Kidney epithelial cell (primary cell): ENCODE results near the gene SAMD8. TPM values are rescaled to one million over a fixed set of nuclear protein-coding genes. Genes with fewer than 3 reads are reported as not detected.

Source experiments
- DNase-seq: peaks from one replicate; pipeline ENCODE4 v3.0.0-alpha.2; 2010; ENCODE audit warnings: low read depth
- H3K27me3 ChIP-seq: 2 replicates; pipeline ENCODE4 v1.6.0; 2011; ENCODE audit warnings: low read length; ENCODE audit not compliant: control insufficient read depth, insufficient read depth
- H3K36me3 ChIP-seq: 2 replicates; pipeline ENCODE4 v1.5.1; 2011; ENCODE audit warnings: low read length; ENCODE audit not compliant: control insufficient read depth, insufficient read depth
- H3K4me3 ChIP-seq: 2 replicates; pipeline ENCODE4 v1.5.1; 2011; ENCODE audit warnings: low read depth, mild to moderate bottlenecking, control low read depth, low read length
- total RNA-seq: library from RNA; depleted of rRNA; stranded (reverse); fragments of >200 nt; gene quantifications from 2 replicates; pipeline ENCODE4 v1.2.3, GENCODE V29; 2015
- TF ChIP-seq, protein P1 (sequence below): IDR thresholded peaks from 2 replicates; pipeline ENCODE4 v1.5.1; 2011; ENCODE audit warnings: mild to moderate bottlenecking, moderate library complexity, low read length, control low read depth, inconsistent platforms; ENCODE audit not compliant: insufficient read depth, poor library complexity, severe bottlenecking

The SAMD8 gene
- total RNA-seq, result 14.9 and 17.0 TPM in 2 replicates

DNA sequence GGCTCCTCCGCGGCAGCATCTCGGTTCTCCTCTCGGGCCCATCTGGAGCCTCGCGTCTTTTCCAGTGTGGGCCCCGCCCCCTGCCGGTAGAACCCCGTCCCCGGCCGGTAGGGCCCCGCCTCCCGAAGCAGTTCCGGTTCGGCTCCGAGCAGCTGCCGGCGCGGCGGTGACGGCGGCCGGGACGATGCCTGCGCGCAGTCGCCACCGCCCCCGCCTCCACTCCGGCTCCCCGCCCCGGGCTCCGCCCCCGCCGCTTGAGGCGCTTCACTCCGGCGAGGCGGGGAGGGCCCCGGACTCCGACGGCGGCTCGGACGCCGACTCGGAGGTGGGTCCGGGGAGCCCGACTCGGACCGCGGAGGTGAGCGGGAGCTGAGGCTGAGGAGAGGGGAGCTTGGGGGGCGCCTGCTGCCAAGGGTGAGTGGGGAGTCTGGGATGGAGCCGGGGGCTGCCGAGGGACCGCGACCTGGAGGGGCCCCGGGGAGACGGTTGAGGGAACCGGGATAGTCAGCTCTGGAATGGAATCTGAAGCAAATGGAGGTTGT is at the start of gene SAMD8:
Gene SAMD8, plus strand, starts transcription at position 292 of the 542 bp plus-strand sequence. CDS start 38,873 bp downstream, outside the sequence.
- peak; percentile 77 for DNase-seq
- H3K4me3 ChIP-seq, result peak within 1 kb of the TSS; percentile 64
- H3K36me3 ChIP-seq, result no peaks in the 10 kb centered on the region
- no peaks in the 10 kb centered on the region for H3K27me3 ChIP-seq
- TF ChIP-seq, protein P1, sequence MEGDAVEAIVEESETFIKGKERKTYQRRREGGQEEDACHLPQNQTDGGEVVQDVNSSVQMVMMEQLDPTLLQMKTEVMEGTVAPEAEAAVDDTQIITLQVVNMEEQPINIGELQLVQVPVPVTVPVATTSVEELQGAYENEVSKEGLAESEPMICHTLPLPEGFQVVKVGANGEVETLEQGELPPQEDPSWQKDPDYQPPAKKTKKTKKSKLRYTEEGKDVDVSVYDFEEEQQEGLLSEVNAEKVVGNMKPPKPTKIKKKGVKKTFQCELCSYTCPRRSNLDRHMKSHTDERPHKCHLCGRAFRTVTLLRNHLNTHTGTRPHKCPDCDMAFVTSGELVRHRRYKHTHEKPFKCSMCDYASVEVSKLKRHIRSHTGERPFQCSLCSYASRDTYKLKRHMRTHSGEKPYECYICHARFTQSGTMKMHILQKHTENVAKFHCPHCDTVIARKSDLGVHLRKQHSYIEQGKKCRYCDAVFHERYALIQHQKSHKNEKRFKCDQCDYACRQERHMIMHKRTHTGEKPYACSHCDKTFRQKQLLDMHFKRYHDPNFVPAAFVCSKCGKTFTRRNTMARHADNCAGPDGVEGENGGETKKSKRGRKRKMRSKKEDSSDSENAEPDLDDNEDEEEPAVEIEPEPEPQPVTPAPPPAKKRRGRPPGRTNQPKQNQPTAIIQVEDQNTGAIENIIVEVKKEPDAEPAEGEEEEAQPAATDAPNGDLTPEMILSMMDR, result no peak

- no peaks in the 10 kb centered on the region for H3K36me3 ChIP-seq
- no peak overlapping the region for H3K4me3 ChIP-seq
- TF ChIP-seq, protein P1, result no peak
- no peaks in the 10 kb centered on the region for H3K27me3 ChIP-seq
- no peak for DNase-seq
Measured at GRCh38 chr10:75061709-75062505, 49.5 kb upstream of the SAMD8 start.

GRCh38 chr10:75062506-75063299 is 48.8 kb upstream of the SAMD8 start:
- DNase-seq, result no peak
- H3K36me3 ChIP-seq, result no peaks in the 10 kb centered on the region
- TF ChIP-seq, protein P1, result no peak
- no peak overlapping the region for H3K4me3 ChIP-seq
- no peaks in the 10 kb centered on the region for H3K27me3 ChIP-seq

DNA sequence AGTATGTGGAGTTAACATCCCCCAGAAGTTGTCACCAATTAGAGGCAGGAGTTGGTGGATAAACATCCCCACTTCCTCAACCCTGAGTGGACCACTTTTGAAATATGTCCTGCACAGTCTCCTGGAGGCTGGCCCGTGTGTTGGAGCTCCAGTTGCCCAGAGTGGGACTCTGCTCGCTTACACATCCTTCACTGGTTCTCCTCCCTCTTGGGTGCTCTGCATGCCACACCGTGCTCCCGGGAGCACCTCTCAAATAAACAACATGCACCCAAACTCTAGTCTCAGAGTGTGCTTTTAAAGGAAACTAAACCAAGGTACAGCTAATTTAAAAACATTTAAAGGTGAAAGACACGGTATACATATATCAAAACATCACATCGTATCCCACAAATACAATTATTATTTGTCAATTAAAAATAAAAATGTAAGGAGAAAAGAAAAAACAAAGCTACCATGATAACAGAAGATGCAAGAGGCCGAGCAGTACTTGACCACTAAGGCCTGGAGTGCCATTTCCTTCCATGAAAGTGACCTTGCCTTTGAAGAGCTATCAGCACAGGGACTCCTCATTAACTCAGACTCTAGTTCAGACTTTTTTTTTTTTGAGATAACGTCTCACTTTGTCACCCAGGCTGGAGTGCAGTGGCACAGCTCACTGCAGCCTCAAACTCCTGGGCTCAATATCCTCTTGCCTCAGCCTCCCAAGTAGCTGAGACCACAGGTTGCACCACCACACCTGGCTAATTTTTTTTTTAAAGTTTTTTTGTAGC is 47.8 kb upstream of the SAMD8 start:
- Histone ChIP-seq H3K36me3 (no peaks in the 10 kb centered on the region), H3K4me3 (no peak overlapping the region), H3K27me3 (no peaks in the 10 kb centered on the region)
- TF ChIP-seq, protein P1, result no peak
- no peak for DNase-seq

- TF ChIP-seq, protein P1, result no peak
- Histone ChIP-seq H3K36me3 (no peaks in the 10 kb centered on the region), H3K27me3 (no peaks in the 10 kb centered on the region), H3K4me3 (no peak overlapping the region)
- DNase-seq, result no peak
Measured at GRCh38 chr10:75065076-75065475, 46.4 kb upstream of the SAMD8 start.
